Endodermal cell (in vitro differentiated cells): ENCODE measurements around the gene DDA1. TPM values are rescaled to one million over a fixed set of nuclear protein-coding genes. Genes with fewer than 3 reads are reported as not detected.

Source experiments
- DNase-seq: peaks from one replicate; pipeline ENCODE4 v3.0.0-alpha.2; 2017
- H3K27ac ChIP-seq: 2 replicates; pipeline ENCODE4 v1.5.1; 2013; ENCODE audit warnings: mild to moderate bottlenecking, low read depth, low read length, moderate library complexity
- H3K27me3 ChIP-seq: 2 replicates; pipeline ENCODE4 v1.6.1; 2013; ENCODE audit warnings: mild to moderate bottlenecking, low read length, moderate library complexity; ENCODE audit not compliant: insufficient read depth, control insufficient read depth, poor library complexity, severe bottlenecking
- H3K36me3 ChIP-seq: 2 replicates; pipeline ENCODE4 v1.7.0; 2013; ENCODE audit warnings: mild to moderate bottlenecking, low read length, moderate library complexity; ENCODE audit not compliant: control insufficient read depth, insufficient read depth
- H3K4me1 ChIP-seq: one replicate; pipeline ENCODE4 v1.7.0; 2013; ENCODE audit warnings: low read length; ENCODE audit not compliant: control insufficient read depth, insufficient read depth
- H3K4me3 ChIP-seq: 2 replicates; pipeline ENCODE4 v1.5.1; 2013; ENCODE audit warnings: mild to moderate bottlenecking, low read length, moderate library complexity
- H3K9ac ChIP-seq: 2 replicates; pipeline ENCODE4 v1.6.1; 2013; ENCODE audit warnings: mild to moderate bottlenecking, low read length, moderate library complexity; ENCODE audit not compliant: poor library complexity, severe bottlenecking; ENCODE audit errors: extremely low read depth
- H3K9me3 ChIP-seq: 2 replicates; pipeline ENCODE4 v1.6.1; 2013; ENCODE audit warnings: mild to moderate bottlenecking, low read length, moderate library complexity; ENCODE audit not compliant: control insufficient read depth
- H3K27ac Mint-ChIP-seq: 2 replicates; pipeline ENCODE4 v1.8.0; 2020; ENCODE audit warnings: mixed read lengths
- H3K27me3 Mint-ChIP-seq: 2 replicates; pipeline ENCODE4 v1.8.0; 2021; ENCODE audit warnings: mild to moderate bottlenecking, mixed read lengths; ENCODE audit not compliant: insufficient read depth
- H3K36me3 Mint-ChIP-seq: 2 replicates; pipeline ENCODE4 v1.8.0; 2020; ENCODE audit warnings: low read depth, mixed read lengths
- H3K4me1 Mint-ChIP-seq: 2 replicates; pipeline ENCODE4 v1.8.0; 2020; ENCODE audit warnings: mixed read lengths
- H3K4me3 Mint-ChIP-seq: 2 replicates; pipeline ENCODE4 v1.8.0; 2020; ENCODE audit warnings: mild to moderate bottlenecking, moderate library complexity, mixed read lengths
- H3K9me3 Mint-ChIP-seq: 2 replicates; pipeline ENCODE4 v1.8.0; 2020; ENCODE audit warnings: mild to moderate bottlenecking, mixed read lengths
- WGBS, 2 experiments: methylation state at CpG; one replicate each; pipeline versions ENCODE4 v1.1.5 to v1.1.7; 2013; ENCODE audit warnings: missing lambda C conversion rate in 2 of 2, mixed read lengths in 1 of 2; ENCODE audit not compliant: insufficient coverage in 1 of 2, insufficient read length in 1 of 2; 5-methylcytosine and 5-hydroxymethylcytosine counted together
- total RNA-seq, 2 donors: library from RNA; stranded (reverse); fragmentation: NEBNext Ultra II Directional in 1 of 2; extraction: Animal tissue kit (Norgen Biotek cat#: 25700) in 1 of 2; gene quantifications; 2 replicates in 1 of 2; 3 replicates in 1 of 2; pipeline ENCODE4 v1.2.1, GENCODE V29; 2021
- TF ChIP-seq, protein P1 (sequence below): fragments of 200-600 bp; sonication (generic); conservative IDR thresholded peaks from 2 replicates; pipeline ENCODE4 v1.5.0; 2021; ENCODE audit warnings: antibody characterized with exemption, mild to moderate bottlenecking

The DDA1 gene
- total RNA-seq, 2 donors from 2014 or later: 36.9 to 42.3 TPM

DNA sequence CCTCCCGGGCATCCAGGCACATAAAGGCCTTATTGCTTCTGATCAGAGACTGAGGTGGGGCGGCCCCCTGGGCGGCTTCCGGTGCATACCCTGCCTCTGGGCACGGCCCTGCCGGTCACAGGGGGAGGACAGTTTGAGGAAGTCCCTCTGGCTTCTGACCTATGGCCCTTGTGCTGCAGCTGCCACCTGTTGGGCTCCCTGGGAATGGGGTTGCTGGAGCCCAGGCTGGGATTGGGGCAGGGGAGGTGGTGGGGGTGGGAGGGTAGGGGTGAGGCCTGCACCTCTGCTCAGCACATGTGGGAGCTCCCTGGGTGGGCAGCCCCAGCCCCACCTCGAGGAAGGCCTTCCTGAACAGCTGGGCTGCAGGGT, 14.6 kb downstream of the DDA1 start:
- H3K4me1 ChIP-seq: no peaks in the 10 kb centered on the region
- H3K27ac Mint-ChIP-seq: no peak overlapping the region
- no peak overlapping the region for H3K4me3 ChIP-seq
- no peaks in the 10 kb centered on the region for H3K9me3 ChIP-seq
- H3K4me1 Mint-ChIP-seq: peaks cover 1% of the 10 kb centered on the region
- TF ChIP-seq, protein P1, sequence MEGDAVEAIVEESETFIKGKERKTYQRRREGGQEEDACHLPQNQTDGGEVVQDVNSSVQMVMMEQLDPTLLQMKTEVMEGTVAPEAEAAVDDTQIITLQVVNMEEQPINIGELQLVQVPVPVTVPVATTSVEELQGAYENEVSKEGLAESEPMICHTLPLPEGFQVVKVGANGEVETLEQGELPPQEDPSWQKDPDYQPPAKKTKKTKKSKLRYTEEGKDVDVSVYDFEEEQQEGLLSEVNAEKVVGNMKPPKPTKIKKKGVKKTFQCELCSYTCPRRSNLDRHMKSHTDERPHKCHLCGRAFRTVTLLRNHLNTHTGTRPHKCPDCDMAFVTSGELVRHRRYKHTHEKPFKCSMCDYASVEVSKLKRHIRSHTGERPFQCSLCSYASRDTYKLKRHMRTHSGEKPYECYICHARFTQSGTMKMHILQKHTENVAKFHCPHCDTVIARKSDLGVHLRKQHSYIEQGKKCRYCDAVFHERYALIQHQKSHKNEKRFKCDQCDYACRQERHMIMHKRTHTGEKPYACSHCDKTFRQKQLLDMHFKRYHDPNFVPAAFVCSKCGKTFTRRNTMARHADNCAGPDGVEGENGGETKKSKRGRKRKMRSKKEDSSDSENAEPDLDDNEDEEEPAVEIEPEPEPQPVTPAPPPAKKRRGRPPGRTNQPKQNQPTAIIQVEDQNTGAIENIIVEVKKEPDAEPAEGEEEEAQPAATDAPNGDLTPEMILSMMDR: no peak
- no peak overlapping the region for H3K4me3 Mint-ChIP-seq
- DNase-seq: peak; percentile 47
- no peak overlapping the region for H3K9ac ChIP-seq
- peaks cover 27% of the 10 kb centered on the region for H3K36me3 Mint-ChIP-seq
- peaks cover 3% of the 10 kb centered on the region for H3K27me3 Mint-ChIP-seq
- H3K9me3 Mint-ChIP-seq: no peaks in the 10 kb centered on the region
- no peaks in the 10 kb centered on the region for H3K27me3 ChIP-seq
- H3K27ac ChIP-seq: no peak overlapping the region
- WGBS, 2 experiments: 95 to 100% methylated on average over 1 to 7 of the region's 7 CpGs
- H3K36me3 ChIP-seq: peaks cover 11% of the 10 kb centered on the region

DNA sequence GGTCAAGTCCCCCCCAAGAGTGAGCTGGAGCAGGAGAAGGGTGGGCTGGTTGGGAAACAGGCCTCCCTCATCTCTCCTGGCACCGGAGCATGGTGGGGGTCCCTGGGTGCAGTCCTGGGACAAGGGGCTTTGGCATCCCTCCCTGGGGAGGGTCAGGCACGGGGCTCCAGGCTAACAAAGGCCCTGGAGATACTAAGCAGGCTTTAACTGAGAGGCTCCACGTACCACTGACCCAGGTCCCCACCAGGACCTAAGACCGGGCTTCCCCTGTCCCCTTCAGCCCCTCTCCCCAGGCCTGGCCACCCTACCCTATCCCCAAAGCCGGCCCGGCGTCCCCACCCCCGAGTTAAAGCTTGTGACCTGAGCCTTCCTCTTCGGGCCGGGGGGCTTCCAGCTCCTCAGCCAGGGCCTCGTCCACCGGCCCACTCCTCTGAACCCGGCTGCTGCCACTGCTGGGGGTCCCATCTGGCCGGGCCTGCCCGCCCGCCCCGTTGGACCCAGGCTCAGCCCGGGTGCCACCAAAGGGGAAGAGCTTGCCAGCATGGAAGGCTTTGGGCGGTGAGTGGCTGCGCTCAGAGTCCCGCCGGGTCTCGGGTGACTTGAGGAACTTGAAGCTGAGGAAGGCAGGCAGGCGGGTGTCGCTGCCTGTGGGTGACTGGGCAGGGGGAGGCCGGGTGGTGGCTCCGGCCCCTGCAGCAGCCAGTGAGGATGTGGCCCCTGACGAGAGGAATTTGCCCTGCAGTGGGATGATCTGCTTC, 15.2 kb downstream of the DDA1 start:
- peak; percentile 44 for DNase-seq
- peaks cover 11% of the 10 kb centered on the region for H3K36me3 ChIP-seq
- peaks cover 1% of the 10 kb centered on the region for H3K4me1 Mint-ChIP-seq
- H3K4me1 ChIP-seq: no peaks in the 10 kb centered on the region
- no peak overlapping the region for H3K4me3 ChIP-seq
- H3K27me3 ChIP-seq: no peaks in the 10 kb centered on the region
- H3K9me3 ChIP-seq: no peaks in the 10 kb centered on the region
- peaks cover 23% of the 10 kb centered on the region for H3K36me3 Mint-ChIP-seq
- no peak overlapping the region for H3K27ac ChIP-seq
- TF ChIP-seq, protein P1: no peak
- WGBS, 2 experiments: 93% methylated on average over 16 to 28 of the region's 28 CpGs
- H3K9me3 Mint-ChIP-seq: no peaks in the 10 kb centered on the region
- no peak overlapping the region for H3K9ac ChIP-seq
- no peak overlapping the region for H3K4me3 Mint-ChIP-seq
- H3K27me3 Mint-ChIP-seq: peaks cover 8% of the 10 kb centered on the region
- no peak overlapping the region for H3K27ac Mint-ChIP-seq

DNA sequence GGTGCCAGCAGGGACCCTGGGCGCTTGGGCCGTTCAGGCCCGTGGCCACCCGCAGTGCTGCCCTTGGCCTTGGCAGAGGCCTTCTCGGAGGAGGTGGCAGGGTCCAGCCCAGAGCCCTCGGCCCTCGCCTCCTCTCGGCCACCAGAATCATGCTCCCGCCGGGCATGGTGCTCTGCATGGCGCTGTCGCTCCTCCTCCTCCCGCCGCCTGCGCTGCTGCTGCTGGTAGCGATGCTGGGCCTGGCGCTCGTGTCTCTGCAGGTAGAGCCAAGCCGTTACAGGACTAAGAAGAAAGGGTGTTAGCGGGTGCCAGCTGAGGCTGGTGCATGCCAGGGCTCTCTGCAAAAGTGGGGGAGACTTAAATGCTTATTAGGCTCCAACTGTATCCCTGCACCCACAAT, 15.8 kb downstream of the DDA1 start:
- no peak overlapping the region for H3K9ac ChIP-seq
- H3K4me1 Mint-ChIP-seq: peaks cover 1% of the 10 kb centered on the region
- TF ChIP-seq, protein P1: no peak
- H3K27ac Mint-ChIP-seq: no peak overlapping the region
- H3K9me3 Mint-ChIP-seq: no peaks in the 10 kb centered on the region
- H3K27me3 Mint-ChIP-seq: peaks cover 14% of the 10 kb centered on the region
- peaks cover 6% of the 10 kb centered on the region for H3K36me3 ChIP-seq
- no peak for DNase-seq
- no peaks in the 10 kb centered on the region for H3K4me1 ChIP-seq
- WGBS, 2 experiments: 94 to 96% methylated on average over 15 to 20 of the region's 20 CpGs
- no peak overlapping the region for H3K4me3 ChIP-seq
- H3K27ac ChIP-seq: no peak overlapping the region
- no peaks in the 10 kb centered on the region for H3K9me3 ChIP-seq
- peaks cover 17% of the 10 kb centered on the region for H3K36me3 Mint-ChIP-seq
- H3K27me3 ChIP-seq: no peaks in the 10 kb centered on the region
- H3K4me3 Mint-ChIP-seq: no peak overlapping the region
